Embryonic facial prominence (tissue), 1 donor: ENCODE data around the gene FADS1.

ENCODE experiments used
- DNase-seq: peaks from one replicate; pipeline ENCODE4 v3.0.0-alpha.2; 2016; ENCODE audit errors: extremely low spot score

Gene FADS1

DNA sequence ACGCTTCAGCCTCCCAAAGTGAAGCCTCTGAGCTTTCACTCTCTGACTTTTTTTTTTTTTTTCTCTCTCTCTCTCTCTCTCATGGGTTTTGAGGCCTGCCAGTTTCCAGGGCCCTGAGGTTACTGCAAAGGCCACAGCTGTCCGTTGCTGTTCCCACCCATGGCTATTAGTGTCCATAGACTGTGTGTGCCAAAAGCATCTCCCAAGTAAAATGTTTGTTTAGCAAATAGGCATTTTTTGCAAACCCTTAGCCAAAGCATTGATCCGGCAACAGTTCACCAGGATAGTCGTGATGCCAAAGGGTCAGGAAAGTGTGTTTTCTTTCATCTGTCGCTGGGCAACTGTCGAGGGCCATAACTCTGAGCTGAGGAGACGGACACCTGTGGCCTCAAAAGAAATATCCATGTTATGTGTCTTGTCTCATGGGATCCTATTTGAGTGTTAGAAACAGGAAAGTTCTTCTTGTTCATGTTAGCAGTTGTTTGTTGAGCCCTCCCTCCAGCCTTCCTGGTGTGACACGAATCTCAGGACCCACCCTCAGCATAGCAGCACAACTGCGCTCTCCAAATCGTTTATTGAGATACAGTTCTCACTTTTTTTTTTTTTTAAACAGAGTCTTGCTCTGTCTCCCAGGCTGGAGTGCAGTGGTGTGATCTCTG lies 29.7 kb upstream of the FADS1 start:
- DNase-seq, result no peak

DNA sequence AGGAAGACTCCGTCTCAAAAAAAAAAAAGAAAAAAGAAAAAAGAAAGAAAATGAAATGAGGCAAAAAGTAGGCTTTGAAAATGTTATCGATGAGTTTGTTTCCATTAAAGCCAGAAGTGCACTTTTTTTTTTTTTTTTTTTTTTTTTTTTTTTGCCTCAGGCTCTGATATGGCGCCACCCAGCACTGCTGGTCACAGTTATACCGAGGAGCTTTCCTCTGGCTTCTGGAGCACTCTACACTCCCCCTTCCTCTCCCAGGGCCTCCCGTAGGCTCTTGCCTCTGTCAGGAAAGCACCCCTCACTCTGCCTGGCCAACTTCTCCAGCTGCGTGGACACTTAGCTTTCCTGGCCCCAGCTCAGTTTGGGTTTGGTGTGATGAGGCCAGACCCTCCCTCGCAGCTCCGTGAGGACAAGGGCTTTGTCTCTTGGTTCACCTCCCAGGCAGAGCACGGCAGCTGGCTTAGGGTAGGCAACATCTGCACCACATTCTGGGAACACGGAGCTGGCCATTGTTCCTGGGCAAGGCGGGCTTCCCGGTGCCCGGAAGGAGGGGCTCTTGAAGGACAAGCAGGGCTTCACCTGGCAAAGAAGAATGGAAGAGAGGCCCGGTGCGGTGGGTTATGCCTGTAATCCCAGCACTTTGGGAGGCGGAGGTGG lies 28.2 kb upstream of the FADS1 start:
- no peak for DNase-seq

DNA sequence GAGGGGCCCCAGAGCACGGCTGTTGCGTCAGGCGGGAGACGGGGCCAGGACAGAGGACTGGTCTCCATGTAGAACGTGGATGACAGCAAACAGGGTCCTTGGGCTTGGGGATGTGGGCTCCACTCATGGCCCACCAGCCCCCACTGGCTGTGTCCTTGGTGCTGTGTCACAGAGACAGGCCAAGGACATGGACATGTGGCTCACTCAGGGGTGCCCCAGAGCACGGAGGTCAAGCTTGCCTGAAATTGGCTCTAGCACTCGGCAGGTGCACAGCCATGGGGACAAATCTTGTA lies 25.7 kb upstream of the FADS1 start:
- DNase-seq, result no peak

GRCh38 chr11:61841636-61842527 lies 25.1 kb upstream of the FADS1 start:
- no peak for DNase-seq

GRCh38 chr11:61840371-61840770 lies 23.6 kb upstream of the FADS1 start:
- DNase-seq, result no peak

GRCh38 chr11:61839742-61840141 lies 22.9 kb upstream of the FADS1 start:
- no peak for DNase-seq

DNA sequence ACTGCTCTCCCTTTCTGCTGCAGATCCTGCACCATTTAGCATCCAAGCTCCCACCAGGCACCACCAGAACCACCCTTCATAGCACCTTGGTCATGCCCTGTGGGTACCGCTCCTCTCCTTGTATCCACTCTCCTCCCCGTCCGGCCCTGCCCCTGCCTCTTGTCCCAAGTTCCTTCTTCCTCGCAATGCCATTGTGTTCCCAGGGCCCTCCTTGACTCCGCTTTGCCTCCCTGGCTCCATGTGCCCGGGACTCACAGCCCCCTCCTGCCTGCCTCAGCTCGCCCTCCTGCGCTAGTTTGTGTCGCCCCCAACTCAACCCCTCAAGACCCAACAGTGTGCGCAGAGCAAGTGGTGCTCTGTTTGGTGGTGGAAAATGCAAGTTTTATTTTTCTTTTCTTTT lies 22.1 kb upstream of the FADS1 start:
- no peak for DNase-seq

DNA sequence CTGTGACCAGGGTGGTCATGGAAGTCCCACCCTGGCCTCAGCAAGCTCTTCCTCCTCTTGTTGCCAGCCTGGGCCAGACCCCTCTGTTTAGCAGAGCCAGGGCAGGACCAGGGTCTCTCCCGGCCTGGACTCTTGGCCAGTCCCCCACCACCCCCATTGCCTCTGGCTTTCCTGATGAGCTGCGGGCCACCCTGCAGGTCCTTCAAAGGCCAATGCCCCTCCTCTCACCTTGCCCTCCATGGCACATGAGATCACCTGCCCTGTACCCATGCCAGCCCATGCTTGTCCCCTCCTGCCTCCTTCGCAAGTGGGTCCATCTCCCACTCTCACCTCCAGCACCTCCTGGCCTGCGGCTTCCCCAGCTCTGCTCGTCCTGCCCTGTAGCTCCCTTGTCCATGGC lies 21.7 kb upstream of the FADS1 start:
- DNase-seq, result no peak

- no peak for DNase-seq
Observed at GRCh38 chr11:61837411-61838005, 20.7 kb upstream of the FADS1 start.

- DNase-seq, result no peak
Observed at GRCh38 chr11:61836193-61836592, 19.4 kb upstream of the FADS1 start.

DNA sequence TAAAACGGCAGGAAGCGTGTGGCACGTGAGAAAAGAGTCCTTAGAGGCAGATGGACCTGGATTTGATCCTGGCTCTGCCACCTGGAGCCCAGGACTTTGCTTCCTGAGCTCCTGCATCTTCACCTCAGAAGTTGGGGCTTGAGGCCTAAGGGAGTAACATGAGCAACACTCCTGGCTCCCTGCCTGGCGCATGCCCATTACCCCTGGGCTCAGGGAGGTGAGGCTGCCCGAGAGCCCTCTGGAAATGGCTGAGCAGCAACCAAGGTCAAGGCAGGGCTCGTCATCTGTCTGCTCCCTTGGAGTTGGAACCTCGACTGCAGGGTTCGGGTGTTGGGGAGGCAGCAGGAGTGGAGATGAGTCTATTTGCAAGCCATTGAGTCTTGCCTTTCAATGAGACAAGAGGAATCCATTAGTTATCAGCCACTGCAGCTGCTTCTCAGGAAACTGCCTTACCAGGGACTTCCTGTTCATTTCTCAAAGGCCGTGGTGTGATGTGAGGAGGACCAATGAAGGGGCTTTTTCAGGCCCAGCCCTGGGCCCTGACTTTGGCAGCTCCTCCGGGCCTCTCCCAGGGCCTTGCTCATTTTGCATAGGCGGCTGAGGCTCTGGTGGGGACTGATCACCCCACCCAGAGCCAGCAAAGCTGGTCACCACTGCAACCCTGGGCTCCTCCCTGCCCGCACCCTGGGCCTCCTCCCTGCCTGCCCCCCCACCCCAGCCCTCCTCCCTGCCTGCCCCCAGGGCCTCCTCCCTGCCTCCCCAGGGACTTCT lies 17.7 kb upstream of the FADS1 start:
- DNase-seq, result no peak

DNA sequence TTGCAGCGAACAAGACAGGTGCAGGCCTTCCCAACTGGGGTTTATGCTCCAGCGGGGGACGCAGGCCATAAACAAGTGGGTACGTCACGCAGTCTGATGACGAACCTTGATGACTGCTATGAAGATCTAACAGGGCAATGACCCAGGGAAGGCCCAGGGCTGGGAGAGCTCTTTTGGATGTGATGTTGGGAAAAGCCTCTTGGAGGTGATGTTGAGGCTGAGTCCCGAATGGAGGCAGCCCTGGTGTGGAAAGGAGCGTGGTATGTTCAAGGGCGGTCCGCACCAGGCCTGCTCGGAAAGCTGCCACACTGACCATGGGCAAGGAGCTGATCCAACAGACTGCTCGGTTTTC lies 17.1 kb upstream of the FADS1 start:
- no peak for DNase-seq

DNA sequence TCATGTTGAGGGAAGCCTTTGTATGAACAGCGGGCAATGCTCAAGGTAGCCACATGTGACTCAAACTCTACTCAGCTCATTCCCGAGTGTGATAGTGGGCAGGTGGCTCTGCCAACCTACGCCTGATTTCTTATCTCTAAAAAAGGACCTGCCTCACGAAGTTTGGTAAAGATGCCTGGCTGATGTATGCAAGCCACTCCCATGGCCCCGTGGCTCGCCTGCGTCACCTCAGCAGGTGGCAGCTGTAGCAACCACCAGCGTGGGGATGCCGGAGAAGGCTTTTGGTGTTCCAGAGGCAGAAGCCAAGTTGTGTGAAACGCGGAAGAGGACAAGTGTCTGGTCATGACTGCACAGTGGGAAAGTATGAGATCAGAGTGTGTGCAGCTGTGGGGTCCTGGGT lies 16.7 kb upstream of the FADS1 start:
- no peak for DNase-seq

- no peak for DNase-seq
Observed at GRCh38 chr11:61832754-61833153, 16.0 kb upstream of the FADS1 start.

DNA sequence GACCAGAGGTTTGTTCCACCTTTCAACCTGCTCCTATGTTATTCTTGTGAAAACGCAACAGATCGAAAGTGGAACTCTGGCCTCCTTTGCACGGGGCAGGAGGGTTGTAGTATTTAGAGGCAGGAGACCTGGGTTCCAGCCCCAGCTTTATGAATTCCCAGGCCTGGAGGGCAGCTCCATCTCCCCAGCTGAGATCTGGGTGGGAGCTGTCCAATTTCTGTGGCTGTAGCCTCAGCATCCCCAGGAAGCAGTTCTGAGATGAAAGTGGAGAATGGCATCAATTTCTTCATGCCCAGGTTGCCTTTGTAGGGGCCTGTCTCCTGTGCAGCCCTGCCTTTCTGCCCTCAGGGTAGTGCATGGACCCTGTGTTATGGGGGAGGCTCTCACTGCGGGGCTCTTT lies 15.4 kb upstream of the FADS1 start:
- no peak for DNase-seq

DNA sequence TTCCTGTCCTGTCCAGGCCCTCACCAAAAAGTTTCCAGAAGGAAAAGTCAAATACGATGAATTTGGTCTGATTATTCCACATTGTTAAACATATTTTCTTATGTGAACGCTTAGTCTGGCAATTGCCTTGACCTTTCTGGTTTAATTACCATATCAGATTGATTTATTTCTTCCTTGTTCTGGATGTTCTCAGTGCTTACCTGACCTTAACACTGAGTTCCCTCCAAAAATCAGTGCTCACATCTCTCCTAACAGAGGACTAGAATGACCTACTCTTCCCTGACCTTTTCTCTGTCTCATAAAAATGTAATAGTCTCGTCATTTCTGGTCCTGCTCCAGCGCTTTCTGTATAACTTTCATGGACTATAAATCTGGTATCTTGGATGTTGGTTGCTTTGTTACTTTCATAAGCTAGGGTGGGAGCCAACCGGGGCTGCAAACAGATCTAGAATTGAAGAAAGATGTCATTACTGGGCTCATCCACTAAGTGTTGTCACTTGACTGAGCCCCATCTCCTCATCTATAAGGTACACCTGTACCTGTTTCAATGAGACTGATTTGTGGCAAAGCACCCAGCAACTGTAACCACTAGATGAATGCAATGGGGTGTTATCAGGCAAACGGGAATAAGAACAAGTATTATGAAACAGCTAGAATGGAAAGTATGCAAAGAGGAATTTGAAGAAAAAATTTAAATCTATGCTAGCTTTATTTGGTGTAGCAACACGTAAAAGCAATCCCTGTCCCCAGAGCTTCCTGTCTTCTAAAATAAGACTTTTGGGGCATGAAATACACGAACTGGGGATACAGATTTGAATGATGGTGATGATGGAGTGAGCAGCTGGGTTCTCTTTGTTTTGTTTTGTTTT lies 13.7 kb upstream of the FADS1 start:
- DNase-seq, result no peak

DNA sequence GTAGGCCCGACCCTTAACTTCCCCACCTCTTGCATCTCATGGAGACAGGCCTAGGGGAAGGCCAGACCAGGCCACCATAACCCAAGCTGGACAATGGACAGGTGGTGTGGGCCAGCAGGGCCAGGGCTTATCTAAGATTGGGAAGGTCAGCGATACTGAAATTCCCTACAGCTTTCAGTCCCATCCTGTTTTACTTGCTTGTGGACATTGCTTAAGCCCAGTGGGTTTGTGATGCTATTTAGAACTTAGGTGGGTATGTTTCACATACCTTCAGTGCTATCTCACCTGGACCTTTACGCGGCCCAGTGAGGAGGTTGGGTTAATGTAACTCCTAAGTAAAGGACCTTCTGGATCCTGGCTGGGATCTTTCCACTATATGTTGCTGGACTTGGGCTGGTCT lies 13.0 kb upstream of the FADS1 start:
- DNase-seq, result no peak

GRCh38 chr11:61828629-61829407 lies 12.0 kb upstream of the FADS1 start:
- DNase-seq, result no peak

- no peak for DNase-seq
Observed at GRCh38 chr11:61828379-61828628, 11.5 kb upstream of the FADS1 start.

- DNase-seq, result peak; percentile 53
Observed at GRCh38 chr11:61827571-61828378, 11.0 kb upstream of the FADS1 start, which contains the start of gene FADS2. Gene FADS2, plus strand, starts transcription at chr11:61828300. Its CDS starts 91 bp downstream, at chr11:61828391.
